Mesenchymal stem cell (in vitro differentiated cells and primary cell): ENCODE data around the gene FGFR2.
A peak's percentile ranks its signal among the peaks of the same experiment; 100 is the strongest.

Experiments used
- DNase-seq: peaks from one replicate; pipeline ENCODE4 v3.0.0-alpha.2; 2013
- H2AFZ ChIP-seq: one replicate; pipeline ENCODE4 v1.6.1; 2013; ENCODE audit warnings: low read depth, mild to moderate bottlenecking, control low read depth, inconsistent platforms, low read length, moderate library complexity
- H2AK5ac ChIP-seq: 2 replicates; pipeline ENCODE4 v1.6.1; 2013; ENCODE audit warnings: low read length, moderate library complexity, mild to moderate bottlenecking, inconsistent platforms; ENCODE audit not compliant: severe bottlenecking
- H2BK120ac ChIP-seq: one replicate; pipeline ENCODE4 v1.6.1; 2013; ENCODE audit warnings: low read depth, mild to moderate bottlenecking, inconsistent platforms, low read length, moderate library complexity
- H2BK12ac ChIP-seq, 2 experiments: one replicate each; pipeline ENCODE4 v1.6.1; 2013; ENCODE audit warnings: inconsistent platforms in 2 of 2, low read length in 2 of 2, mild to moderate bottlenecking in 2 of 2, moderate library complexity in 2 of 2, control low read depth in 1 of 2
- H2BK15ac ChIP-seq: one replicate; pipeline ENCODE4 v1.6.1; 2013; ENCODE audit warnings: mild to moderate bottlenecking, low read depth, inconsistent platforms; ENCODE audit not compliant: poor library complexity, severe bottlenecking
- H2BK5ac ChIP-seq: 2 replicates; pipeline ENCODE4 v1.6.1; 2013; ENCODE audit warnings: low read depth, mild to moderate bottlenecking, low read length, control low read depth, inconsistent platforms; ENCODE audit not compliant: poor library complexity, severe bottlenecking
- H3K14ac ChIP-seq, 2 experiments: one replicate each; pipeline ENCODE4 v1.6.1; 2013; ENCODE audit warnings: inconsistent platforms in 2 of 2, low read length in 2 of 2, control low read depth in 1 of 2, mild to moderate bottlenecking in 1 of 2, moderate library complexity in 1 of 2
- H3K18ac ChIP-seq, 2 experiments: one replicate each; pipeline ENCODE4 v1.6.1; 2013; ENCODE audit warnings: inconsistent platforms in 2 of 2, low read length in 2 of 2, control low read depth in 1 of 2, low read depth in 1 of 2, mild to moderate bottlenecking in 1 of 2
- H3K23ac ChIP-seq, 2 experiments: one replicate each; pipeline ENCODE4 v1.6.1; 2013; ENCODE audit warnings: inconsistent platforms in 2 of 2, low read length in 2 of 2, mild to moderate bottlenecking in 2 of 2, moderate library complexity in 2 of 2, control low read depth in 1 of 2
- H3K27ac ChIP-seq: 2 replicates; pipeline ENCODE4 v1.5.1; 2013; ENCODE audit warnings: mild to moderate bottlenecking, moderate library complexity, low read length, control low read depth, inconsistent platforms; ENCODE audit not compliant: poor library complexity, severe bottlenecking
- H3K27me3 ChIP-seq, 2 experiments: 2 replicates each; pipeline versions ENCODE4 v1.6.1 to v1.7.0; 2013; ENCODE audit warnings: low read length in 2 of 2, mild to moderate bottlenecking in 2 of 2, moderate library complexity in 2 of 2, control low read depth in 1 of 2, inconsistent platforms in 1 of 2; ENCODE audit not compliant: control insufficient read depth in 1 of 2, insufficient read depth in 1 of 2
- H3K36me3 ChIP-seq, 2 experiments: 2 replicates each; pipeline versions ENCODE4 v1.6.1 to v1.7.0; 2013; ENCODE audit warnings: low read length in 2 of 2, control low read depth in 1 of 2, inconsistent platforms in 1 of 2, low read depth in 1 of 2, mild to moderate bottlenecking in 1 of 2; ENCODE audit not compliant: insufficient read depth in 2 of 2, control insufficient read depth in 1 of 2
- H3K4ac ChIP-seq, 2 experiments: one replicate each; pipeline ENCODE4 v1.6.1; 2013; ENCODE audit warnings: inconsistent platforms in 2 of 2, low read length in 2 of 2, mild to moderate bottlenecking in 2 of 2, moderate library complexity in 2 of 2, control low read depth in 1 of 2, low read depth in 1 of 2
- H3K4me1 ChIP-seq: 2 replicates; pipeline ENCODE4 v1.6.1; 2013; ENCODE audit warnings: low read depth, low read length, control low read depth; ENCODE audit not compliant: control insufficient read depth, insufficient read depth
- H3K4me2 ChIP-seq: 2 replicates; pipeline ENCODE4 v1.6.1; 2013; ENCODE audit warnings: low read length, mild to moderate bottlenecking, inconsistent platforms; ENCODE audit not compliant: poor library complexity, severe bottlenecking
- H3K4me3 ChIP-seq, 2 experiments: 2 replicates each; pipeline versions ENCODE4 v1.5.1 to v1.7.0; 2013; ENCODE audit warnings: low read length in 2 of 2, mild to moderate bottlenecking in 2 of 2, control low read depth in 1 of 2, low read depth in 1 of 2; ENCODE audit not compliant: insufficient read depth in 1 of 2
- H3K79me1 ChIP-seq: replicated peaks from 2 replicates; pipeline ENCODE4 v1.6.1; 2013; ENCODE audit warnings: mild to moderate bottlenecking, control low read depth, low read length, inconsistent platforms; ENCODE audit not compliant: poor library complexity, severe bottlenecking
- H3K9ac ChIP-seq: 2 replicates; pipeline ENCODE4 v1.7.0; 2013; ENCODE audit warnings: mild to moderate bottlenecking, low read length, moderate library complexity
- H3K9me3 ChIP-seq: 2 replicates; pipeline ENCODE4 v1.7.0; 2013; ENCODE audit warnings: mild to moderate bottlenecking, low read length; ENCODE audit not compliant: control insufficient read depth
- H4K8ac ChIP-seq: one replicate; pipeline ENCODE4 v1.6.1; 2013; ENCODE audit warnings: inconsistent platforms, mild to moderate bottlenecking, low read length, moderate library complexity
- H4K91ac ChIP-seq: one replicate; pipeline ENCODE4 v1.6.1; 2013; ENCODE audit warnings: mild to moderate bottlenecking, low read length, inconsistent platforms
- WGBS: methylation state at CpG from one replicate; pipeline ENCODE4 v1.1.7; 2013; ENCODE audit warnings: mixed read lengths; 5-methylcytosine and 5-hydroxymethylcytosine counted together

Gene FGFR2

DNA sequence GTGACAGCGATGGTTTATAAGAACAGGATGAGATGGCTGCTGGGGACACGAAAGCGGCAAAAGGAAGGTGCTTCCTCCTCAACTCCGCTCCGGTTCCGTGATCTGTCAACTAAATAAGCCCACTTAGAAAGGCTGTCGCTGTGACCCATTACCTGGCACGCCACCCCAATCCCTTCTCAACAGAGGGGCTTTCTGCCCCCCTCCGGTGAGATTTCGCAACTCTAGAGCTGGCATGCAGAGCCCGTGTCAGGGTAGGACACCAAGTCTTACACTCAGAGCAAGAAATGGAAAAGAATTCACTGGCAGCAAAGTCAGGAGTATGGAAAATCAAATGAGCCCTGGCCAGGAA is 66.4 kb downstream of the FGFR2 start:
- 91% methylated on average over 11 of the region's 11 CpGs for WGBS
- H3K18ac ChIP-seq: no peak overlapping the region
- H2BK5ac ChIP-seq: no peak overlapping the region
- no peaks in the 10 kb centered on the region for H3K9me3 ChIP-seq
- H3K4me1 ChIP-seq: peaks cover 3% of the 10 kb centered on the region
- H4K91ac ChIP-seq: no peak overlapping the region
- H3K14ac ChIP-seq: no peak overlapping the region
- H3K9ac ChIP-seq: no peak overlapping the region
- H2AK5ac ChIP-seq: peak overlapping the region; percentile 30
- H4K8ac ChIP-seq: no peak overlapping the region
- H2AFZ ChIP-seq: no peak overlapping the region
- H3K27me3 ChIP-seq: peaks cover 9 to 18% of the 10 kb centered on the region in 2 experiments
- no peak overlapping the region for H3K27ac ChIP-seq
- H3K4ac ChIP-seq: no peak overlapping the region
- no peak for DNase-seq
- H3K4me3 ChIP-seq: no peak overlapping the region
- H2BK120ac ChIP-seq: no peak overlapping the region
- H3K36me3 ChIP-seq: no peaks in the 10 kb centered on the region
- H3K79me1 ChIP-seq: no peaks in the 10 kb centered on the region
- no peak overlapping the region for H3K23ac ChIP-seq
- no peak overlapping the region for H2BK12ac ChIP-seq
- no peak overlapping the region for H3K4me2 ChIP-seq
- no peak overlapping the region for H2BK15ac ChIP-seq

DNA sequence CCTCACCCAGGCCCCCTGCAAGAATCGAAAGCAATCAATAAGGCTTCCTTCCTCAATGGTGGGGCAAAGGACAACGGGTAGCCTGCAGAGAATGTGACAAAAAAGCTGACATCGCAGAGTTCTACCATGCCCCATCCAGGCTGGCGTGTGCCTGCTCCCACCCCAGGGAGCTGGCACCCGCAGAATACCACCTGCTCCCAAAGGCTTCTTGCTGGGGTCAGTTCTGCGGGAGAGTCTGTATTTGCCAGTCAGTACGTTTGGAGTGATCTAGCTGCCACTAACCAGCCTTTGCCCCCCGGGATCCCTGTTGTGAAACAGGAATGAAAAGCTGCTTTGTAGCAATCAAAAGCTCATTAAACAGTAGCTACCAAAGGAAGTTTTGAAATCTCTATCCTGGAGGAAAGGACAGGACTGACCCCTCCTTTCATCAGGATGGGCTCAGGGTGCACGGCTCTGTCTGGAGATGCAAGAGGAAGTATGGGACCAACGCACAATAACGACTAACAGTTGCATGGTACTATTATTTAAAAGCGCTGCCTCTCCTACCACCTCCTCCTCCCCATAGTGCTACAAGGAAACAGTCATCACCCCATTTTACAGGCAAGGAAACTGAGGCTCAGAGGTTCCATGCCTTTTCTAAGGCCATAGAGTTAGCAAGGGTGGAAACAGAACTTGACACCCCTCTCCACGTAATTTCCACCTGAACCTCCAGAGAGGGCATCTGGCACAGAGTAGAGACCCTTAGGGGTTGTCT is 67.0 kb downstream of the FGFR2 start:
- Histone ChIP-seq H3K4me2 (no peak overlapping the region), H3K4me3 (no peak overlapping the region), H3K27ac (no peak overlapping the region), H2BK12ac (no peak overlapping the region), H3K4me1 (peaks cover 7% of the 10 kb centered on the region), H3K23ac (no peak overlapping the region), H3K79me1 (no peaks in the 10 kb centered on the region), H4K8ac (no peak overlapping the region), H3K36me3 (no peaks in the 10 kb centered on the region), H4K91ac (no peak overlapping the region), H3K9ac (no peak overlapping the region), H3K18ac (no peak overlapping the region), H2AK5ac (no peak overlapping the region), H2BK15ac (no peak overlapping the region), H2BK120ac (no peak overlapping the region), H2BK5ac (no peak overlapping the region), H3K9me3 (no peaks in the 10 kb centered on the region), H3K14ac (no peak overlapping the region), H3K4ac (no peak overlapping the region), H3K27me3 (peaks cover 9 to 18% of the 10 kb centered on the region in 2 experiments), H2AFZ (no peak overlapping the region)
- DNase-seq: no peak
- 89% methylated on average over 13 of the region's 13 CpGs for WGBS

DNA sequence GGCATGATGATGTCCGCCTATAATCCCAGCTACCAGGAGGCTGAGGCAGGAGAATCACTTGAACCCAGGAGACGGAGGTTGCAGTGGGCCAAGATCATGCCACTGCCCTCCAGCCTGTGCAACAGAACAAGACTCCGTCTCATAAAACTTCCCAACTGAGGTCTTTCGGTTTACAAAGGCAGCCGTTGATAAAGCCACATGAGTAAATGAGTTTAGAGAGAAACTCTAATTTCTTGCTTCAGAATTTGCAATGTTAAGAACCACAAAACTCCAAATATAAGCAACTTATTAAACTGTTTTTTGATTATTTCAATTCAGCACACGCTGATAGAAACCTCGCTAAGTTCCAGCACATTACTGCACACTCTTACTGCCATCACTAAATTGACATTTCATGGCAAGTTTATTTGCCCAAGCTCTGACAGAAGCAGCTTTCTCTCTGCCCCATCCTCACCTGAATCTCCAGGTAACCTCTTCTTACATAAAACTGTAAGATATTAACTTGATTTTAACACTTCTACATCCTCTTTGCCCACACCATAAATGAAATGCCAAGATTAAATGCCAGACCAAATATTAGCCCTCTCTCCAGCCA is 67.7 kb downstream of the FGFR2 start:
- Histone ChIP-seq H2BK15ac (no peak overlapping the region), H4K91ac (no peak overlapping the region), H3K27ac (no peak overlapping the region), H2BK120ac (no peak overlapping the region), H3K23ac (no peak overlapping the region), H4K8ac (no peak overlapping the region), H3K4me3 (no peak overlapping the region), H2BK5ac (no peak overlapping the region), H3K4ac (no peak overlapping the region), H3K27me3 (peaks cover 9 to 18% of the 10 kb centered on the region in 2 experiments), H3K9ac (no peak overlapping the region), H3K14ac (no peak overlapping the region), H3K18ac (no peak overlapping the region), H3K4me2 (no peak overlapping the region), H3K79me1 (no peaks in the 10 kb centered on the region), H2AFZ (no peak overlapping the region), H3K36me3 (no peaks in the 10 kb centered on the region), H3K4me1 (peaks cover 11% of the 10 kb centered on the region), H2BK12ac (no peak overlapping the region), H2AK5ac (no peak overlapping the region), H3K9me3 (no peaks in the 10 kb centered on the region)
- no peak for DNase-seq
- 76% methylated on average over 7 of the region's 7 CpGs for WGBS

DNA sequence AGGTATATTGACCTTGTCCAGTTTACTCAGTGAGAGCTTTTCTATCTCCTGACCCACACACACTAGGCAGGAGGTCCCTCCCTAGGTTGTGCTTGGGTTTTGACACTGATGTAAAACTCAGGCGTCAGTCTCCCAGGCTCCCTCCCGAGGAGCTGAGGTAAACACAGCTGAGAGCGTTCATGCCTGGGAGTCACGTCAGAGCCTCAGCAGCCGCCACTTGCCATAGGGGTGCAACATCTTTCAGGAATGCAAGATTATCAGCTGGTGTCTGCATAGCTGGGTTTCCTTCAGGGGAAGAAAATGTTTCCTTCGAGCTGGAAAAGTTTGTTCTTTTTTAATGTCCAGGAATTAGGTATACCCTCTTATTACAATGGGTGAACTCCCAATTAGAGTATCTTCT is 70.6 kb downstream of the FGFR2 start:
- peaks cover 13 to 16% of the 10 kb centered on the region in 2 experiments for H3K27me3 ChIP-seq
- peak overlapping the region; percentile 82 for H3K27ac ChIP-seq
- H2BK12ac ChIP-seq: no peak overlapping the region
- no peak overlapping the region for H3K4ac ChIP-seq
- H3K36me3 ChIP-seq: no peaks in the 10 kb centered on the region
- no peak overlapping the region for H4K91ac ChIP-seq
- no peak overlapping the region for H3K14ac ChIP-seq
- H2BK15ac ChIP-seq: no peak overlapping the region
- no peak overlapping the region for H4K8ac ChIP-seq
- no peaks in the 10 kb centered on the region for H3K79me1 ChIP-seq
- no peak overlapping the region for H3K4me3 ChIP-seq
- no peak overlapping the region for H3K4me2 ChIP-seq
- H3K9me3 ChIP-seq: no peaks in the 10 kb centered on the region
- H2AK5ac ChIP-seq: no peak overlapping the region
- no peak overlapping the region for H3K23ac ChIP-seq
- 1% methylated on average over 5 of the region's 6 CpGs for WGBS
- peak; percentile 75 for DNase-seq
- H3K18ac ChIP-seq: no peak overlapping the region
- H2BK5ac ChIP-seq: no peak overlapping the region
- H2AFZ ChIP-seq: no peak overlapping the region
- no peak overlapping the region for H2BK120ac ChIP-seq
- peaks cover 20% of the 10 kb centered on the region for H3K4me1 ChIP-seq
- H3K9ac ChIP-seq: no peak overlapping the region
